ENCODE data around the gene SF3A1. TPM values are rescaled to one million over a fixed set of nuclear protein-coding genes. Genes with fewer than 3 reads are reported as not detected.

SF3A1 gene
- total RNA-seq, 1 donor from 2014 or later = 16.1 TPM

- DNase-seq = no peak
Observed at GRCh38 chr22:30286813-30287647, 69.7 kb downstream of the SF3A1 start.

GRCh38 chr22:30286331-30286730, 70.4 kb downstream of the SF3A1 start:
- DNase-seq = no peak

- DNase-seq = no peak
Observed at GRCh38 chr22:30285846-30286200, 70.9 kb downstream of the SF3A1 start.

- DNase-seq = no peak
Observed at GRCh38 chr22:30285176-30285845, 71.4 kb downstream of the SF3A1 start.

GRCh38 chr22:30284666-30285065, 72.0 kb downstream of the SF3A1 start:
- DNase-seq = no peak

- DNase-seq = no peak
Observed at GRCh38 chr22:30284172-30284571, 72.5 kb downstream of the SF3A1 start.

GRCh38 chr22:30283342-30283741, 73.4 kb downstream of the SF3A1 start:
- no peak for DNase-seq

- DNase-seq = no peak
Observed at GRCh38 chr22:30282616-30283046, 74.1 kb downstream of the SF3A1 start.

Other genes with a start within 250 kb of the SF3A1 start
- gene LIF, start 110.1 kb downstream of the SF3A1 start, total RNA-seq = not detected
- 0.31 TPM for gene OSM, start 90.0 kb downstream of the SF3A1 start, total RNA-seq
- 2.7 TPM for gene CASTOR1, start 67.4 kb downstream of the SF3A1 start, total RNA-seq
- 10.0 TPM for gene TBC1D10A, start 30.0 kb downstream of the SF3A1 start, total RNA-seq
- gene CCDC157, start 113 bp upstream of the SF3A1 start, total RNA-seq = 5.6 TPM
- gene RNF215, start 30.5 kb upstream of the SF3A1 start, total RNA-seq = 25.7 TPM
- 9.5 TPM for gene SEC14L2, start 40.1 kb upstream of the SF3A1 start, total RNA-seq
- gene MTFP1, start 68.9 kb upstream of the SF3A1 start, total RNA-seq = 2.3 TPM
- gene SEC14L3, start 115.1 kb upstream of the SF3A1 start, total RNA-seq = not detected
- gene SEC14L4, start 148.8 kb upstream of the SF3A1 start, total RNA-seq = not detected
- gene SEC14L6, start 189.8 kb upstream of the SF3A1 start, total RNA-seq = 1.4 TPM
- gene GAL3ST1, start 217.8 kb upstream of the SF3A1 start, total RNA-seq = 0.94 TPM
- 41.3 TPM for gene PES1, start 235.0 kb upstream of the SF3A1 start, total RNA-seq